Chondrocyte (in vitro differentiated cells): ENCODE data around the gene RERG. TPM values are rescaled to one million over a fixed set of nuclear protein-coding genes. Genes with fewer than 3 reads are reported as not detected.

Experiments
- DNase-seq: peaks from one replicate; pipeline ENCODE4 v3.0.0; 2021; ENCODE audit warnings: mixed read lengths, low spot score
- H3K27ac Mint-ChIP-seq: one replicate; pipeline ENCODE4 v1.8.0; 2021; ENCODE audit warnings: mild to moderate bottlenecking, moderate library complexity, mixed read lengths; ENCODE audit not compliant: unreplicated experiment
- H3K27me3 Mint-ChIP-seq: 2 replicates; pipeline ENCODE4 v1.8.0; 2021; ENCODE audit warnings: low read depth, mixed read lengths
- H3K36me3 Mint-ChIP-seq: 2 replicates; pipeline ENCODE4 v1.8.0; 2021; ENCODE audit warnings: low read depth, mixed read lengths
- H3K4me1 Mint-ChIP-seq: 2 replicates; pipeline ENCODE4 v1.8.0; 2021; ENCODE audit warnings: low read depth, mild to moderate bottlenecking, mixed read lengths
- H3K4me3 Mint-ChIP-seq: one replicate; pipeline ENCODE4 v1.8.0; 2021; ENCODE audit warnings: mild to moderate bottlenecking, moderate library complexity, mixed read lengths; ENCODE audit not compliant: unreplicated experiment
- H3K9me3 Mint-ChIP-seq: 2 replicates; pipeline ENCODE4 v1.8.0; 2021; ENCODE audit warnings: low read depth, mixed read lengths
- total RNA-seq: library from RNA; stranded (reverse); gene quantifications from 3 replicates; pipeline ENCODE4 v1.2.1, GENCODE V29; 2021
- TF ChIP-seq, protein P1 (sequence below): fragments of 200-600 bp; sonication (generic); IDR thresholded peaks from 2 replicates; pipeline ENCODE4 v1.5.0; 2021; ENCODE audit warnings: antibody characterized with exemption, mild to moderate bottlenecking, moderate library complexity

RERG gene
- total RNA-seq, 1 donor from 2014 or later = 10.1 TPM

DNA sequence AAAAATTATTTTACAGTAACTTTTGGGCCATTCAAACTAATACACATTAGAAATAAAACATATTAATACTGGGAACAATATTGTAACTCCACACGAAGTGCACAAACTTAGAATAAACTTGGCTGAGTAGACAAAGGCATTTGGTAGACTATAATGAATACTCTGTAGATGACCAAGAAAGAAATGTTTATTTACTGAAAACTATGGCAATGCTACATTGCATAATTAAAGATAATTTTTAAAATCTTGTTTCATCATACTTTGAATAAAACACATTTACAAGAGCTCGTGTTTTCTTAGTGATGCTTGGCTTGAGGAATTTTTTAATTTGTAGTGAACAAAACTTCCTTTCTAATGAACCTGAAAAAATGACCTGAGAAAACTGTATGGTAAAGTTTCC lies 21.3 kb downstream of the RERG start:
- Mint-ChIP-seq H3K4me1 (peaks cover 60% of the 10 kb centered on the region), H3K36me3 (peaks cover 12% of the 10 kb centered on the region), H3K9me3 (peaks cover 17% of the 10 kb centered on the region), H3K27ac (peak overlapping the region; percentile 88), H3K27me3 (no peaks in the 10 kb centered on the region), H3K4me3 (no peak overlapping the region)
- no peak for DNase-seq
- TF ChIP-seq, protein P1, sequence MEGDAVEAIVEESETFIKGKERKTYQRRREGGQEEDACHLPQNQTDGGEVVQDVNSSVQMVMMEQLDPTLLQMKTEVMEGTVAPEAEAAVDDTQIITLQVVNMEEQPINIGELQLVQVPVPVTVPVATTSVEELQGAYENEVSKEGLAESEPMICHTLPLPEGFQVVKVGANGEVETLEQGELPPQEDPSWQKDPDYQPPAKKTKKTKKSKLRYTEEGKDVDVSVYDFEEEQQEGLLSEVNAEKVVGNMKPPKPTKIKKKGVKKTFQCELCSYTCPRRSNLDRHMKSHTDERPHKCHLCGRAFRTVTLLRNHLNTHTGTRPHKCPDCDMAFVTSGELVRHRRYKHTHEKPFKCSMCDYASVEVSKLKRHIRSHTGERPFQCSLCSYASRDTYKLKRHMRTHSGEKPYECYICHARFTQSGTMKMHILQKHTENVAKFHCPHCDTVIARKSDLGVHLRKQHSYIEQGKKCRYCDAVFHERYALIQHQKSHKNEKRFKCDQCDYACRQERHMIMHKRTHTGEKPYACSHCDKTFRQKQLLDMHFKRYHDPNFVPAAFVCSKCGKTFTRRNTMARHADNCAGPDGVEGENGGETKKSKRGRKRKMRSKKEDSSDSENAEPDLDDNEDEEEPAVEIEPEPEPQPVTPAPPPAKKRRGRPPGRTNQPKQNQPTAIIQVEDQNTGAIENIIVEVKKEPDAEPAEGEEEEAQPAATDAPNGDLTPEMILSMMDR = no peak

DNA sequence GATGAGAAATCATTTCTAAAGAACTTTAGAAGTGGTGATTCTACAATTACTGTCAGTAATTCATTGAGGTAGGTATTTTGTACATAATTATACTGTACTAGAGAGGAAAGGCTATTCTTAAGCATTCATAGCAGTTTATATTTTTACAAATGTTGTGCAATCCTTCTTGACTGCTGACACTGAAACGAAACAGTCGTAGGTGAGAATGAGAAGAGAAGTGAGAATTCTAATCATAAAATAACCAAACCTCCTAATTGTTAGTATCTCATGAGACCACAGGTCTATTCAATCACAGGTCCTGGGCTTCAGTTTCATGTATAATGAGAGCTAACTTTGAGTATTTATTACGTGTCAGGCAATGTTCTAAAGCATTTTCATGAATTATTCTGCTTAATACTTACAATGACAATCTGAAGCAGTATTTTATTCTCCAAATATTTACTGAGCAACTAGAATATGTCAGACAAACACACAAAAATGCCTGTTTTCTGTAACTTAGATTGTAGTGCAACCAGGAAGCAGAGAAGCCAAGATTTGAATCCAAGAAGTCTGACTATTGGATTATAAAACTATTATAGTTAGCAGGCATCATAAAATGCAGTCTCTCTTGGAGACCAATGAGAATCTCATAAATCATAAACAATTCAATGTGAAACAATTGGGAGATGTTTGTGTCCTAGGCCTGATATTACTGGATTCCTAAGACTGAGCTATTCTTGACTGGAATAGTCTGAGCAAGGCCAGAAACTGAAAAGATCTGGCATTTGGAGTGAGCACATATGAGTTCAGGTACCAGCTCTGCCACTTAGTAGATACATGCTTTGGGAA lies 24.3 kb downstream of the RERG start:
- no peak for DNase-seq
- TF ChIP-seq, protein P1 = no peak
- no peak overlapping the region for H3K27ac Mint-ChIP-seq
- H3K9me3 Mint-ChIP-seq = no peaks in the 10 kb centered on the region
- H3K36me3 Mint-ChIP-seq = no peaks in the 10 kb centered on the region
- H3K4me1 Mint-ChIP-seq = peaks cover 72% of the 10 kb centered on the region
- H3K4me3 Mint-ChIP-seq = no peak overlapping the region
- no peaks in the 10 kb centered on the region for H3K27me3 Mint-ChIP-seq

DNA sequence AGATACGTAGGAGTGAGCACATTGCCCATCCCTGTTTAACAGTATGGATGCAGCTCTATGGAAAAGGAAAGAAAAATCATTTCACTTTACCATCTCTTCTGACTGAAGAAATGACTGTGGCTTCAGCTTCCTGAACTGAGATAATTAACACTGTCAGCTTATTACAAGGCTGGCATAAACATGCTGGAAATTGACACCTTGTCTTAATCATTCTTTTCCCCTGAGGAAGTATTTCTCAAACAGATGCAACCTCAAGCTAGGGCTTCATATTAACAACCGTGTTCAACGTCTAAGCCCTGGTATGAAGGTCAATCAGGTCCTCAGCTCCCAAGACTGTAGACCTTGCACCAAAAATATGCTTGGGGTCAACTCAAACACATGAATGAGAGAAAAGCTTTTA lies 25.0 kb downstream of the RERG start:
- H3K4me1 Mint-ChIP-seq = peaks cover 71% of the 10 kb centered on the region
- no peak overlapping the region for H3K4me3 Mint-ChIP-seq
- no peaks in the 10 kb centered on the region for H3K36me3 Mint-ChIP-seq
- no peak overlapping the region for H3K27ac Mint-ChIP-seq
- H3K9me3 Mint-ChIP-seq = no peaks in the 10 kb centered on the region
- H3K27me3 Mint-ChIP-seq = no peaks in the 10 kb centered on the region
- TF ChIP-seq, protein P1 = no peak
- no peak for DNase-seq

DNA sequence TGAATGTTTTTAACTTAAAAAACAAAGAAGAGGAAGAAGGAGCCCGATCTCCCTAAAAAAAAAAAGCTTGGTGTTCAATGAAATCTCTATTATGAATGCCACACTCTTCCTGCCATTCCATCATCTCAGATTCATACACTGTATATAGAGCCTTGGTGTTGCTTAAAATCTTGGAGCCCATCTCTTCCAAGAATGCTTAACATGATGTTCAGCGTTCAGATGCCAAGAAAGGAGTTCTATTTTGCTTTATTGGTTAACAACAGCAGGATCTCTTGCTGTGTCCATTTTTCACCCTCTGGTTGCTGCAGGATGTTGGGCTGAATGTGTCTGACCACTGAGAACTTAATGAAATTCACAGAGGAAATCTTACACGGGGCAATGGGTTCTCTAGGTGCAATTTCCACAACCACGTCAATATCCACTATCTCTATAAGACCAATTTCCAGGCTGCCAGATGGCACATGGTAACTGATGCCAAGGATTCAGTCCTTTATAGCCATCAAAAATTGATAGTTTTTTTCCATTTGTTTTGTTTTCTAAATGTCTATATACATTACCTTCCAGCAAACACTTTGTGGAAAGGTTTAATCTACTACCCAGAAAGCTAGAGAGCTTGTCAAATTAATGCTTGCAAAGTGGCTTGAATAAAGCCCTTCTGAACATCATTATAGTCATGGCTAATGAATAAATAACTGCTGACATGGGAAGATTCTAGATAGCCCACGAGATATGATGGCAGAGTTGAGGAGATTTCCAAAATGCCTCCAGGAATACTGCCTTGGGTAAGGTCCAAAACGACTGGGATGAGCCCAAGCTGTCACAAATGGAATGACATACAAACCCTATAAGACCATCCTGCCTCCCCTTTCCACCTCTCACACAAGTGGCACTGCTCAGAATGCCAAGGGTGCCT lies 26.5 kb downstream of the RERG start:
- no peaks in the 10 kb centered on the region for H3K27me3 Mint-ChIP-seq
- peaks cover 56% of the 10 kb centered on the region for H3K4me1 Mint-ChIP-seq
- no peaks in the 10 kb centered on the region for H3K9me3 Mint-ChIP-seq
- TF ChIP-seq, protein P1 = no peak
- H3K36me3 Mint-ChIP-seq = no peaks in the 10 kb centered on the region
- peak overlapping the region; percentile 65 for H3K27ac Mint-ChIP-seq
- no peak for DNase-seq
- no peak overlapping the region for H3K4me3 Mint-ChIP-seq

DNA sequence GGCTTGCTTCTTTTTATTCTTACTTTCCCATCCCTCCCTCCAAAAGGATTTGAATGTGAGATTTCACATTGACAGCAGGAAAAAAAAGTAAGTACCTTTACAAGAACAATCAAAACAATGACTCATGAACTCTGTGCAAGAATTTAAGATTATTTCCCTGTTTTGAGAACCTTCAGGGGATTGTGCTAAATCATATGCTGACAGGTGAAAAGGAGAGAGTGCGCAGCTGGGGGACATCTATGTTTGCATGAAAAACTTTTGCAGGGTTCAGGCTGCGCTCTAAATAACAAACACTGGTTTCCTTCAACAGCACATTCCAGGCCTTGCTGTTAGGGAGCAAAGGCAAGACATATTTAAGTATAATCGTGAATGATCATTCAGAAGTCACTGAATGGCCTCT lies 27.3 kb downstream of the RERG start:
- peak overlapping the region; percentile 65 for H3K27ac Mint-ChIP-seq
- H3K27me3 Mint-ChIP-seq = no peaks in the 10 kb centered on the region
- DNase-seq = no peak
- no peak overlapping the region for H3K4me3 Mint-ChIP-seq
- H3K36me3 Mint-ChIP-seq = peaks cover 2% of the 10 kb centered on the region
- TF ChIP-seq, protein P1 = no peak
- H3K9me3 Mint-ChIP-seq = no peaks in the 10 kb centered on the region
- H3K4me1 Mint-ChIP-seq = peaks cover 54% of the 10 kb centered on the region
